ENCODE results near the gene CPEB3.

GRCh38 chr10:92005978-92006377 is 284.9 kb downstream of the CPEB3 start:
- TF ChIP-seq RBM22 (IDR thresholded peaks at IDR 0.05; ENCODE audit: low read depth, low read length, poor library complexity, severe bottlenecking): no peak
- no peak for TF ChIP-seq JUN (IDR thresholded peaks at IDR 0.05; ENCODE audit: borderline replicate concordance, low read depth, low read length)
- TF ChIP-seq JUN (CRISPR knock-in tag; IDR thresholded peaks at IDR 0.05; ENCODE audit: borderline replicate concordance): no peak
- TF ChIP-seq POLR2A (conservative IDR thresholded peaks at IDR 0.05): no peak
- no peak for TF ChIP-seq PHF20 (IDR thresholded peaks at IDR 0.05; ENCODE audit: partially characterized antibody)
- no peak for TF ChIP-seq ZNF197 (CRISPR knock-in tag; IDR thresholded peaks at IDR 0.05; ENCODE audit: low read depth)
- no peak for TF ChIP-seq E2F4 (CRISPR knock-in tag; IDR thresholded peaks at IDR 0.05; ENCODE audit: low read depth)
- TF ChIP-seq TSC22D4 (tag; IDR thresholded peaks at IDR 0.05): no peak
- TF ChIP-seq AFF4 (CRISPR knock-in tag; IDR thresholded peaks at IDR 0.05): no peak
- TF ChIP-seq, protein P1, sequence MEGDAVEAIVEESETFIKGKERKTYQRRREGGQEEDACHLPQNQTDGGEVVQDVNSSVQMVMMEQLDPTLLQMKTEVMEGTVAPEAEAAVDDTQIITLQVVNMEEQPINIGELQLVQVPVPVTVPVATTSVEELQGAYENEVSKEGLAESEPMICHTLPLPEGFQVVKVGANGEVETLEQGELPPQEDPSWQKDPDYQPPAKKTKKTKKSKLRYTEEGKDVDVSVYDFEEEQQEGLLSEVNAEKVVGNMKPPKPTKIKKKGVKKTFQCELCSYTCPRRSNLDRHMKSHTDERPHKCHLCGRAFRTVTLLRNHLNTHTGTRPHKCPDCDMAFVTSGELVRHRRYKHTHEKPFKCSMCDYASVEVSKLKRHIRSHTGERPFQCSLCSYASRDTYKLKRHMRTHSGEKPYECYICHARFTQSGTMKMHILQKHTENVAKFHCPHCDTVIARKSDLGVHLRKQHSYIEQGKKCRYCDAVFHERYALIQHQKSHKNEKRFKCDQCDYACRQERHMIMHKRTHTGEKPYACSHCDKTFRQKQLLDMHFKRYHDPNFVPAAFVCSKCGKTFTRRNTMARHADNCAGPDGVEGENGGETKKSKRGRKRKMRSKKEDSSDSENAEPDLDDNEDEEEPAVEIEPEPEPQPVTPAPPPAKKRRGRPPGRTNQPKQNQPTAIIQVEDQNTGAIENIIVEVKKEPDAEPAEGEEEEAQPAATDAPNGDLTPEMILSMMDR (IDR thresholded peaks at IDR 0.05 in 2 of 3, conservative IDR thresholded peaks at IDR 0.05 in 1 of 3; ENCODE audit: insufficient read depth in 2 of 3, low read depth in 1 of 3, low read length in 3 of 3): no peak

Measured in K562 (cell line).